Neural progenitor cell (in vitro differentiated cells): ENCODE measurements around the gene FAIM2.

ENCODE experiments used
- CTCF ChIP-seq: fragments of 200-600 bp; sonication (generic); IDR thresholded peaks from 2 replicates; pipeline ENCODE4 v1.5.1; 2017; ENCODE audit warnings: antibody characterized with exemption, mild to moderate bottlenecking
- EZH2 ChIP-seq: fragments of 200-600 bp; sonication (generic); IDR thresholded peaks from 2 replicates; pipeline ENCODE4 v1.6.1; 2017; ENCODE audit warnings: antibody characterized with exemption, mild to moderate bottlenecking, moderate library complexity

DNA sequence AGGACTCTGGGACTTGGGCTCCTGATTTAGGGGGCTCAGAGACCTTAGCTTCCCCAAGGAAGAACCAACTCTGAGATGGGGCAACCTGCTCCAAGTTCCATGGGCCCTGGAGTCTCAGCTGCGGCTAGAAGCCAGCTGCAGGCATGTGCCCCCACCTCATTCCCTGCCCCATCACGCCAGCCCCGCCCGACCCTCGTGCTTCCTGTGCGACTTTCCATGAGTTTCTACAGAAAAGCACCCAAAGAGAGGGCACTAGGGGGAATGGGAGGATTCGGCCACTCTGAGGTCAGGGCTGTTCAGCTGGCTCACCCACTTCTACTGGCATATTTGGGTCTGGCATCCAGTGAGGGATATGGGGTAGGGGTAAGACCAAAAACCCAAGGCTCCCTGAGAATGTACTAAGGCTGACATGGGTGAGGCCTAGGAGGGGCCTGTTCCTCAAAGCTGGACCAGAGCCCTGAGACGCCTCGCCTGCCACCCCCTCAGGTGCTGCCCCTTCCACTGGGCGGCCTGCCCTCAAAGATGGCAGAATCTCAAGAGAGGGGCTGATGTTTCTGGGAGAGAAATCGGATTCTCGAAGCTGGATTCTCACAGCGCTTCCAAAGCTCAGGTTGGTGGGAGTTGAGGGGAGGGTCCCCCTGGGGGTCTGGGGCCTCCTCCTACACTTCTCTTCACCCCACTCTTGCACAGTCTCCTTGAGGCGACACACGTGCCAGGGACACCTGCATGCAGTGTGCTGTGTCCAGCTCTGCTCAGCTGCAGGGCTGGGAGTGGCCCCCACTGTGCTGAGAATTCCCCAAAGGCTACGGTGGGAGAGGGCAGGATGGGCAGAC is 22.1 kb downstream of the FAIM2 start:
- no peak for TF ChIP-seq CTCF
- no peak for TF ChIP-seq EZH2
